K562 (cell line): Measurements from ENCODE around the gene SLC16A4. TPM values are rescaled to one million over a fixed set of nuclear protein-coding genes. Genes with fewer than 3 reads are reported as not detected.

Experiments
- ATAC-seq: fragments of 200-7000 bp; cut with Tn5 transposase; 3 replicates; pipeline ENCODE4 v1.9.1; 2020; ENCODE audit warnings: moderate library complexity
- BruUV-seq: library from RNA; stranded (reverse); fragments of 400-500 nt; replicated peaks from 2 replicates; lab custom pipeline; 2021; lab: Mats Ljungman, UMichigan
- CTCF ChIA-PET: fragments of 300-600 bp; formaldehyde crosslinking; extraction: SDS; loops from one replicate; lab custom pipeline; 2021; ENCODE audit warnings: low intra/inter-chr PET ratio; lab: Yijun Ruan, JAX
- POLR2A ChIA-PET: fragments of 300-600, 350-650 bp; sonication (Branson Sonifier 250); formaldehyde crosslinking; extraction: SDS; loops from one replicate; lab custom pipeline; 2021; ENCODE audit warnings: antibody characterized with exemption, inconsistent platforms; lab: Yijun Ruan, JAX
- DNase-seq, 4 experiments: peaks; one replicate each; pipeline versions ENCODE4 v3.0.0 to v3.0.0-alpha.2; 2011 to 2018; ENCODE audit warnings: low spot score in 3 of 4, mixed read lengths in 3 of 4; ENCODE audit errors: extremely low read depth in 1 of 4
- FAIRE-seq: peaks from 2 replicates; lab custom pipeline; 2011; peaks lifted over from hg19 to GRCh38; lab: Jason Lieb, UNC
- H2AFZ ChIP-seq: 2 replicates; pipeline ENCODE4 v1.6.0; 2011; ENCODE audit warnings: low read depth, low read length, control low read depth, inconsistent platforms
- H3K27ac ChIP-seq: fragments of 200-600 bp; 3 replicates; pipeline ENCODE4 v1.8.0; 2011; ENCODE audit warnings: low read depth, mild to moderate bottlenecking, control low read depth, inconsistent platforms, low read length, moderate library complexity, mixed read lengths; ENCODE audit errors: extremely low read depth
- H3K27me3 ChIP-seq, 2 experiments: fragments of 300-600 bp in 1 of 2; 2 replicates in 1 of 2; 3 replicates in 1 of 2; pipeline versions ENCODE4 v1.6.0 to v1.8.0; 2011; ENCODE audit warnings: inconsistent platforms in 2 of 2, low read length in 2 of 2, mild to moderate bottlenecking in 1 of 2, mixed read lengths in 1 of 2, moderate library complexity in 1 of 2; ENCODE audit not compliant: control insufficient read depth in 2 of 2, insufficient read depth in 2 of 2
- H3K36me3 ChIP-seq: fragments of 300-600 bp; 3 replicates; pipeline ENCODE4 v1.8.0; 2011; ENCODE audit warnings: mild to moderate bottlenecking, low read length, inconsistent platforms; ENCODE audit not compliant: control insufficient read depth, insufficient read depth
- H3K4me1 ChIP-seq, 2 experiments: fragments of 200-600 bp in 1 of 2; replicated peaks in 1 of 2; 2 replicates in 1 of 2; 3 replicates in 1 of 2; pipeline versions ENCODE4 v1.5.1 to v1.8.0; 2011; ENCODE audit warnings: inconsistent platforms in 2 of 2, low read length in 2 of 2, mild to moderate bottlenecking in 1 of 2, mixed read lengths in 1 of 2, moderate library complexity in 1 of 2; ENCODE audit not compliant: control insufficient read depth in 2 of 2, insufficient read depth in 2 of 2
- H3K4me2 ChIP-seq: 2 replicates; pipeline ENCODE4 v1.6.1; 2011; ENCODE audit warnings: low read length, control low read depth, inconsistent platforms, mixed read lengths; ENCODE audit not compliant: insufficient read depth
- H3K4me3 ChIP-seq: fragments of 200-600 bp; sonication (generic), shearing (Covaris generic); 2 replicates; pipeline ENCODE4 v1.5.1; 2016; ENCODE audit warnings: control low read depth, inconsistent platforms
- H3K79me2 ChIP-seq: fragments of 200-600 bp; 3 replicates; pipeline ENCODE4 v1.8.0; 2011; ENCODE audit warnings: low read length, inconsistent platforms; ENCODE audit not compliant: control insufficient read depth, insufficient read depth
- H3K9ac ChIP-seq, 2 experiments: 2 replicates each; pipeline versions ENCODE4 v1.6.0 to v1.6.1; 2011; ENCODE audit warnings: low read depth in 2 of 2, low read length in 2 of 2, control low read depth in 1 of 2, inconsistent platforms in 1 of 2, mild to moderate bottlenecking in 1 of 2, mixed read lengths in 1 of 2; ENCODE audit not compliant: insufficient read depth in 1 of 2
- H3K9me1 ChIP-seq: one replicate; pipeline ENCODE4 v1.6.0; 2011; ENCODE audit warnings: inconsistent platforms, mild to moderate bottlenecking, low read length, moderate library complexity; ENCODE audit not compliant: control insufficient read depth, insufficient read depth
- H3K9me3 ChIP-seq: replicated peaks from 2 replicates; pipeline ENCODE4 v1.5.1; 2011; ENCODE audit warnings: low read depth, low read length, inconsistent platforms; ENCODE audit not compliant: control insufficient read depth, insufficient read depth
- H4K20me1 ChIP-seq: replicated peaks from 2 replicates; pipeline ENCODE4 v1.6.1; 2011; ENCODE audit warnings: low read length, inconsistent platforms, mixed read lengths; ENCODE audit not compliant: control insufficient read depth, insufficient read depth
- AFF4 ChIP-seq: sonication (generic); formaldehyde crosslinking; IDR thresholded peaks from 2 replicates; pipeline ENCODE4 v1.8.0; 2023; ENCODE audit warnings: mild to moderate bottlenecking, missing genetic modification reagents
- BCLAF1 ChIP-seq, 2 experiments: fragments of 450-650 bp in 1 of 2; IDR thresholded peaks; 2 replicates each; pipeline ENCODE4 v1.6.1; 2011 to 2017; ENCODE audit warnings: low read depth in 2 of 2, antibody characterized with exemption in 1 of 2, borderline replicate concordance in 1 of 2, low read length in 1 of 2, mild to moderate bottlenecking in 1 of 2, mixed read lengths in 1 of 2; ENCODE audit not compliant: control insufficient read depth in 1 of 2
- CHCHD3 ChIP-seq: fragments of 250-450 bp; sonication (Bioruptor Pico); IDR thresholded peaks from 2 replicates; pipeline ENCODE4 v2.1.2; 2022; ENCODE audit warnings: mild to moderate bottlenecking
- EZH2 ChIP-seq: IDR thresholded peaks from 2 replicates; pipeline ENCODE4 v1.6.1; 2012; ENCODE audit warnings: low read depth, mild to moderate bottlenecking, inconsistent platforms, low read length, borderline replicate concordance
- GATAD2A ChIP-seq: fragments of 450-650 bp; IDR thresholded peaks from 2 replicates; pipeline ENCODE4 v1.6.1; 2017
- NBN ChIP-seq: fragments of 450-650 bp; IDR thresholded peaks from 2 replicates; pipeline ENCODE4 v1.6.1; 2016; ENCODE audit warnings: low read depth, mild to moderate bottlenecking
- NFIC ChIP-seq: fragments of 450-650 bp; IDR thresholded peaks from 2 replicates; pipeline ENCODE4 v1.6.1; 2017; ENCODE audit warnings: mild to moderate bottlenecking, inconsistent platforms
- POLR2AphosphoS5 ChIP-seq: IDR thresholded peaks from 2 replicates; pipeline ENCODE4 v1.6.1; 2011; ENCODE audit warnings: mild to moderate bottlenecking, low read depth, low read length, moderate library complexity; ENCODE audit not compliant: control insufficient read depth, insufficient read depth
- PTRF ChIP-seq: fragments of 450-650 bp; IDR thresholded peaks from 2 replicates; pipeline ENCODE4 v1.6.1; 2016; ENCODE audit warnings: mild to moderate bottlenecking, missing genetic modification characterization, missing compliant biosample characterization
- RBM22 ChIP-seq: fragments of 200-400 bp; formaldehyde crosslinking; IDR thresholded peaks from 2 replicates; pipeline ENCODE4 v1.6.1; 2018; ENCODE audit warnings: low read length, low read depth; ENCODE audit not compliant: poor library complexity, severe bottlenecking
- RCOR1 ChIP-seq, 2 experiments: IDR thresholded peaks; 2 replicates each; pipeline ENCODE4 v1.6.1; 2012; ENCODE audit warnings: low read depth in 2 of 2, low read length in 2 of 2, borderline replicate concordance in 1 of 2, improper control_type of control experiment in 1 of 2
- TGIF2 ChIP-seq: sonication (generic); formaldehyde crosslinking; IDR thresholded peaks from 2 replicates; pipeline ENCODE4 v1.8.1; 2022; ENCODE audit warnings: mild to moderate bottlenecking, missing genetic modification reagents, moderate library complexity
- TOE1 ChIP-seq, 2 experiments: fragments of 450-650 bp in 1 of 2; sonication (generic) in 1 of 2; formaldehyde crosslinking in 1 of 2; IDR thresholded peaks; 2 replicates each; pipeline versions ENCODE4 v1.7.1 to v1.8.0; 2016 to 2022; ENCODE audit warnings: borderline replicate concordance in 2 of 2, mild to moderate bottlenecking in 2 of 2, antibody characterized with exemption in 1 of 2, inconsistent platforms in 1 of 2, low read depth in 1 of 2, missing genetic modification reagents in 1 of 2, moderate library complexity in 1 of 2
- TRIM28 ChIP-seq: fragments of 450-650 bp; IDR thresholded peaks from 2 replicates; pipeline ENCODE4 v1.6.1; 2017
- ZNF507 ChIP-seq: conservative IDR thresholded peaks from 2 replicates; pipeline ENCODE4 v1.6.1; 2017; ENCODE audit warnings: missing genetic modification characterization, missing compliant biosample characterization
- ZNF668 ChIP-seq: fragments of 250-450 bp; sonication (Bioruptor Pico); IDR thresholded peaks from 2 replicates; pipeline ENCODE4 v1.8.0; 2022; ENCODE audit warnings: mild to moderate bottlenecking, inconsistent platforms
- WGBS: fragments of 100-300 bp; shearing (Covaris generic); methylation state at CpG from one replicate; pipeline ENCODE4 v1.1.6; 2016; ENCODE audit warnings: low coverage, mixed read lengths; ENCODE audit not compliant: insufficient coverage; ENCODE audit errors: missing lambda C conversion rate; 5-methylcytosine and 5-hydroxymethylcytosine counted together
- in situ Hi-C: fragments of 300-500 bp; cut with MboI; formaldehyde crosslinking; loops from 4 replicates; pipeline ENCODE4 v1.15.0; 2018; ENCODE audit warnings: inconsistent platforms, mixed read lengths
- intact Hi-C: fragments of 100-400 bp; cut with micrococcal nuclease; formaldehyde crosslinking; loops from 2 replicates; pipeline ENCODE4 v1.14.2; 2022
- polyA plus RNA-seq, 8 experiments: library from polyadenylated mRNA; depleted of rRNA in 4 of 8; stranded (reverse) in 5 of 8; unstranded in 3 of 8; fragments of >200 nt; fragmentation: Nextera tagmentation in 2 of 8; fragmentation: Illumina TruSeq in 1 of 8; extraction: Ambion mirVana in 2 of 8; extraction: Trizol in 1 of 8; gene quantifications; 2 replicates each; pipeline versions ENCODE4 v1.2.1 to v1.2.3, GENCODE V29; 2011 to 2014; ENCODE audit warnings: inconsistent platforms in 1 of 8, missing spikeins in 1 of 8
- total RNA-seq, 7 experiments: library from RNA; depleted of rRNA in 6 of 7; stranded (reverse); fragments of >200 nt in 6 of 7; fragmentation: Illumina TruSeq in 2 of 7; extraction: Trizol in 2 of 7; gene quantifications; 2 replicates each; pipeline versions ENCODE4 v1.2.1 to v1.2.3, GENCODE V29; 2011 to 2021; ENCODE audit warnings: low replicate concordance in 1 of 7

The SLC16A4 gene
- total and polyA plus RNA-seq, 9 of the 15 experiments (the other 6 are each of a cell fraction or from before 2014, with no cell fraction given) = 0.04 to 0.31 (median 0.18) TPM; not detected in 1

- H3K9ac ChIP-seq = peak overlapping the region in 1 of 2 experiments; percentile 12; a peak in 1 of 4 replicates
- DNase-seq (no peak), FAIRE-seq (no peak), ATAC-seq (peak; percentile 26)
- peaks cover 4% of the 10 kb centered on the region for H3K9me1 ChIP-seq
- in situ Hi-C loops = no loop called here
- no peak overlapping the region for H3K4me3 ChIP-seq
- peaks cover 88% of the 10 kb centered on the region for H3K36me3 ChIP-seq
- no peaks in the 10 kb centered on the region for H3K9me3 ChIP-seq
- peak overlapping the region; percentile 59 for H3K4me2 ChIP-seq
- H4K20me1 ChIP-seq = peaks cover 51% of the 10 kb centered on the region
- WGBS = 81% methylated on average over 2 of the region's 2 CpGs
- H3K79me2 ChIP-seq = peaks cover 100% of the 10 kb centered on the region
- intact Hi-C loops = no loop called here
- H3K4me1 ChIP-seq = peaks cover 5 to 38% of the 10 kb centered on the region in 2 experiments; a peak in 4 of 5 replicates
- peak overlapping the region; percentile 11; the same call in 2 of the 3 replicates for H3K27ac ChIP-seq
- no peak overlapping the region for H2AFZ ChIP-seq
- BruUV-seq = no TSS peak
- POLR2A ChIA-PET = interaction anchor here (1.0 to 4.7 kb wide), 3 partner anchors 8 to 13 kb away, joined by 6 to 74 read pairs (median 16); partner anchors contain the start of gene RBM15
- CTCF ChIA-PET = no interaction called here
- H3K27me3 ChIP-seq = no peaks in the 10 kb centered on the region
- peak; percentile 37; the same call in 1 of the 2 replicates for TF ChIP-seq POLR2AphosphoS5
- no peak for TF ChIP-seq BCLAF1 (IDR thresholded peaks at IDR 0.05; ENCODE audit: borderline replicate concordance in 1 of 2, control insufficient read depth in 1 of 2, low read depth in 2 of 2, low read length in 1 of 2)
- no peak for TF ChIP-seq CHCHD3 (CRISPR knock-in tag)
- 0 out of 2 replicates have a peak, but pooled peaks have one; percentile 18 for TF ChIP-seq AFF4
- TF ChIP-seq EZH2 = no peak
- no peak for TF ChIP-seq RBM22
- no peak for TF ChIP-seq ZNF507
- TF ChIP-seq PTRF (tag) = no peak
- TF ChIP-seq ZNF668 = no peak
- TF ChIP-seq NBN = no peak
- TF ChIP-seq RCOR1 (IDR thresholded peaks at IDR 0.05; ENCODE audit: borderline replicate concordance in 1 of 2, low read depth in 2 of 2, low read length in 2 of 2) = no peak
- no peak for TF ChIP-seq NFIC
- no peak for TF ChIP-seq TGIF2
- TF ChIP-seq GATAD2A = no peak
- TF ChIP-seq TRIM28 = no peak
- TF ChIP-seq TOE1 (IDR thresholded peaks at IDR 0.05; ENCODE audit: borderline replicate concordance) = no peak
- TF ChIP-seq TOE1 (CRISPR knock-in tag; IDR thresholded peaks at IDR 0.05; ENCODE audit: borderline replicate concordance, low read depth) = no peak
Observed at GRCh38 chr1:110350360-110350759, 40.5 kb downstream of the SLC16A4 start.
